Cardiac muscle cell (in vitro differentiated cells and primary cell): ENCODE results near the gene BRD1. TPM values are rescaled to one million over a fixed set of nuclear protein-coding genes. Genes with fewer than 3 reads are reported as not detected.

ENCODE experiments used
- DNase-seq, 2 donors: peaks; one replicate each; pipeline versions ENCODE4 v3.0.0 to v3.0.0-alpha.2; 2010 to 2017; ENCODE audit warnings: low read depth in 1 of 2, low spot score in 1 of 2
- H3K27ac ChIP-seq: fragments of 200-600 bp; sonication (generic); 2 replicates; pipeline ENCODE4 v1.5.1; 2016
- H3K27me3 ChIP-seq: fragments of 200-600 bp; sonication (generic); 2 replicates; pipeline ENCODE4 v1.6.0; 2016; ENCODE audit warnings: control low read depth
- H3K36me3 ChIP-seq: fragments of 200-600 bp; sonication (generic); 2 replicates; pipeline ENCODE4 v1.5.1; 2016; ENCODE audit warnings: control low read depth
- H3K4me1 ChIP-seq: fragments of 200-600 bp; sonication (generic); 2 replicates; pipeline ENCODE4 v1.8.1; 2017; ENCODE audit warnings: low read depth, mild to moderate bottlenecking, mixed run types
- H3K4me3 ChIP-seq: fragments of 200-600 bp; sonication (generic); 2 replicates; pipeline ENCODE4 v1.5.1; 2016; ENCODE audit warnings: mild to moderate bottlenecking
- H3K9me3 ChIP-seq: fragments of 200-600 bp; sonication (generic); 2 replicates; pipeline ENCODE4 v1.5.1; 2017; ENCODE audit warnings: low read depth, mild to moderate bottlenecking, control low read depth
- polyA plus RNA-seq: library from polyadenylated mRNA; unstranded; fragments of >200 nt; fragmentation: Nextera tagmentation; extraction: Ambion mirVana; gene quantifications from 2 replicates; pipeline ENCODE4 v1.2.1, GENCODE V29; 2016
- total RNA-seq: library from RNA; depleted of rRNA; stranded (reverse); fragments of >200 nt; gene quantifications from 2 replicates; pipeline ENCODE4 v1.2.3, GENCODE V29; 2016
- TF ChIP-seq, protein P1 (sequence below): IDR thresholded peaks from 2 replicates; pipeline ENCODE4 v1.5.1; 2012; ENCODE audit warnings: low read depth, mild to moderate bottlenecking, low read length

The BRD1 gene
- total and polyA plus RNA-seq, 2 experiments from 2014 or later: 25.8 to 40.9 TPM

DNA sequence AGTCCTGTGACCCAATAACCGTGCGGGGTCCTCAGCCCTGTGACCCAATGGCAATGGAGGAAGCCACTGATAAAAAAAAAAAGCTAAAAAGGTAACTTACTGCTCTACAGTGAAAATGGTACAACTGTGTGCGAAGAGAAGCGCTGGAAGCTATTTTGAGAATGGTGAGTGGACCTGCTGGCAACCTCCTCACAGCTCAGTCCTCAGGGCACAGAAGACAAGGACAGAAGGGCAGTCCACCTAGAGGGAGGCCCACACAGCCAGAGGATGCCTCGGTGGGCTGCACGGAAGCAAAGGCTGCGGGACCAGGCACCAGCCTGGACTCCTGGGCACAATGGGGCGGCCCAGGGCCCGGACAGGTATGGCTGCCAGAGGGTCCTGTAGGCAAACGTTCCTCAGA is 35.6 kb downstream of the BRD1 start:
- no peaks in the 10 kb centered on the region for H3K4me1 ChIP-seq
- H3K4me3 ChIP-seq: no peak overlapping the region
- H3K9me3 ChIP-seq: no peaks in the 10 kb centered on the region
- no peak for DNase-seq
- TF ChIP-seq, protein P1, sequence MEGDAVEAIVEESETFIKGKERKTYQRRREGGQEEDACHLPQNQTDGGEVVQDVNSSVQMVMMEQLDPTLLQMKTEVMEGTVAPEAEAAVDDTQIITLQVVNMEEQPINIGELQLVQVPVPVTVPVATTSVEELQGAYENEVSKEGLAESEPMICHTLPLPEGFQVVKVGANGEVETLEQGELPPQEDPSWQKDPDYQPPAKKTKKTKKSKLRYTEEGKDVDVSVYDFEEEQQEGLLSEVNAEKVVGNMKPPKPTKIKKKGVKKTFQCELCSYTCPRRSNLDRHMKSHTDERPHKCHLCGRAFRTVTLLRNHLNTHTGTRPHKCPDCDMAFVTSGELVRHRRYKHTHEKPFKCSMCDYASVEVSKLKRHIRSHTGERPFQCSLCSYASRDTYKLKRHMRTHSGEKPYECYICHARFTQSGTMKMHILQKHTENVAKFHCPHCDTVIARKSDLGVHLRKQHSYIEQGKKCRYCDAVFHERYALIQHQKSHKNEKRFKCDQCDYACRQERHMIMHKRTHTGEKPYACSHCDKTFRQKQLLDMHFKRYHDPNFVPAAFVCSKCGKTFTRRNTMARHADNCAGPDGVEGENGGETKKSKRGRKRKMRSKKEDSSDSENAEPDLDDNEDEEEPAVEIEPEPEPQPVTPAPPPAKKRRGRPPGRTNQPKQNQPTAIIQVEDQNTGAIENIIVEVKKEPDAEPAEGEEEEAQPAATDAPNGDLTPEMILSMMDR: no peak
- no peak overlapping the region for H3K27ac ChIP-seq
- peaks cover 50% of the 10 kb centered on the region for H3K36me3 ChIP-seq
- no peaks in the 10 kb centered on the region for H3K27me3 ChIP-seq

DNA sequence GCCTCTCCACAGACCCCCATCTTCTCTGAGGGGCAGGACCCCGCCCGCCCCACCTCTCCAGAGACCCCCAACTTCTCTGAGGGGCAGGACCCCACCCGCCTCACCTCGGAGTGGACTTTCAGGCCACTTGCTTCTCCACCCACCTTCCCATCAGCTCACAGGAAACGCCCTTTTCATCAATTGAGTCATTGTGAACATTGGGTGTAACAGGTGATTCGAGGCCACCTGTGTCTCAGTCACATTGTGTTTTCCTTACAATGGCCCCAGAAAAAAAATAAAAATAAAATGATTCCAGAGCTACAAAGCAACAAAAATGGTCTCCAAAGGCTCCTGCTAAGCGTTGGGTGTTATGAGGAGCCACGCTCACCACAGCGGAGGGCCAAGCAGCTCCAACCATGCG is 36.0 kb downstream of the BRD1 start:
- Histone ChIP-seq H3K4me1 (no peaks in the 10 kb centered on the region), H3K4me3 (no peak overlapping the region), H3K27me3 (no peaks in the 10 kb centered on the region), H3K27ac (no peak overlapping the region), H3K9me3 (no peaks in the 10 kb centered on the region), H3K36me3 (peaks cover 52% of the 10 kb centered on the region)
- no peak for DNase-seq
- TF ChIP-seq, protein P1: no peak

DNA sequence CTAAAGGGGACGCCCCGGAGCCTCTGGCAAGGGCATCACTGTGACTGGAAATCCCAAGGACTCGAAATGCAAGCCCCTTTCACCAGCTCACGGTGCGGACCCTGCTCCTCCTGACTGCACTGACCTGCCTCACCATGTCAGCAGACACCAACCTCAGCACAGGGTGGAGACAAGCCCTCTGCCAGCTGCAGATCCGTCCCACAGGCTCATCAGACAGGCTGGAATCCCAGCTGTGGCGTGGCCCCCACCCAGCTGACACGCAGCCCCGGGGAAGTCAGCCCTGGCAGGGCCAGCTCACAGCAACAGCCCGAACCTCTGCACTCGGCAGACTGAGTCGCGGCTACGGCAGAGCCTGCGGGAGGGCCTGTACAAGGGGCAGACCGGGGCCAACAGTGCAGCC is 36.8 kb downstream of the BRD1 start:
- peaks cover 51% of the 10 kb centered on the region for H3K36me3 ChIP-seq
- DNase-seq: no peak
- no peak overlapping the region for H3K4me3 ChIP-seq
- H3K27ac ChIP-seq: no peak overlapping the region
- H3K4me1 ChIP-seq: no peaks in the 10 kb centered on the region
- TF ChIP-seq, protein P1: no peak
- no peaks in the 10 kb centered on the region for H3K27me3 ChIP-seq
- no peaks in the 10 kb centered on the region for H3K9me3 ChIP-seq

DNA sequence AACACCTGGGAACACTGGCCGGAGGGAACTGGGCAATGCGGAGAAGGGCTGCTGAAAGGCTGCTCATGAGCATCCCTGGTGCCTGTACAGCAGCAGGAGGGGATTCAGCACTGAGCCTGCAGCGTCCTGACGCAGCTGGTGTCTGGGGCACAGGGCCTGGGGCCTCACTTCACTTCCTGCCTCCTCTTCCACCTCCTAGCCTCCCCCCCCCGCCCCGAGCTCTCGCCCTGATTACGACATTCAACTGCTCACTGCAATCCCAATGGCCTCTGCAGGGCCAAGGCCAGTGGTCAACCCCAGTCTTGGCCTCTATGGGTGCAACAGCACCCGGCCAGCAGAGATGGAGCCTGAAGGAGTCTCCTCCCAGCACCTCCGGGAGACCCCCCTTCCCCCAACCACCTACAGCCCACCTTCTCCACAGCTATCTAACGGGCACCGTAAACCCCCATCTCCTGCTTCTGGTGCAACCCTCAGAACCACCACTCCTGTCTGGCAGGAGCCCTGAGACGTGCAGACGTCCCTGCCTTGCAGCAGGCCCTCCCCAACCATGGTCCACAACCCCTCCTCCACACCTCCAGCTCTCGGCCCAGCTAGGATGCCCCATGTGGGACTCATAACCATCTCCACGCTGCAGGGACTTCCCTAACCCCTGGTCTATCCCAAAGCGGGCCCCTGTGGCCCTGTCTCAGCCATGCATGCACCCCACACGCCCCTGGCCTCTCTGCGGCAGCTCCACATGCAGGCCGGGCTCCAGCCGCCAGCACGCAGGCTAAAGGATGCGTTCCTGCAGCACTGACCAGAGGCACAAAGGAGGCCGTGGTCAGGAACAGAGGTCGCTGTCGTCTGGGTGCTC is 38.2 kb downstream of the BRD1 start:
- Histone ChIP-seq H3K27ac (no peak overlapping the region), H3K4me3 (no peak overlapping the region), H3K27me3 (no peaks in the 10 kb centered on the region), H3K9me3 (no peaks in the 10 kb centered on the region), H3K4me1 (no peaks in the 10 kb centered on the region), H3K36me3 (peaks cover 51% of the 10 kb centered on the region)
- DNase-seq: peak in 1 of 2 donors; percentile 70
- TF ChIP-seq, protein P1: no peak

DNA sequence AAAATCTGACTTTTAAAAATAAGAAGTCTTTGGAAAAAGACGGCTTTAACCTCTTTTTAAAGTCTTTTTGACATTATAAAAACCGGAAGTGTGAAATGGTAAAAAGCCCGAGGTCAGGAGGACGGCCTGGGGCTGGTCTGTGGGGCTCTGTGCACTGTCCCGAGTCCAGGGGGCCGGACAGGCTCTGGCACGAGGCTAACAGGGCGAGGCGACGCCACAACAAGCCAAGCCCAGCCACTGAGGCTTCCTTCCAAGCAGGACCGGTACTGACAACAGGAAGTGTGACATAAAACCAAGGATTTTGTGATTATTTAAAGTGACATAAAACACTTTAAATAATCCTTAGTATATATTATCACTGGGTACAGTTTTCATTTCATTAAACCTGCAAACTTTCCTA is 39.2 kb downstream of the BRD1 start:
- Histone ChIP-seq H3K9me3 (no peaks in the 10 kb centered on the region), H3K27ac (no peak overlapping the region), H3K36me3 (peaks cover 44% of the 10 kb centered on the region), H3K4me1 (no peaks in the 10 kb centered on the region), H3K4me3 (no peak overlapping the region), H3K27me3 (no peaks in the 10 kb centered on the region)
- TF ChIP-seq, protein P1: no peak
- peak in 1 of 2 donors; percentile 29 for DNase-seq
